ENCODE data around the gene HOXD3.

GRCh38 chr2:176161825-176162626, 4.9 kb downstream of the HOXD3 start:
- TF ChIP-seq CTCF (IDR thresholded peaks at IDR 0.05; ENCODE audit: borderline replicate concordance, extremely low read depth, low read length, poor library complexity, severe bottlenecking) = no peak
- TF ChIP-seq EZH2 (IDR thresholded peaks at IDR 0.05; ENCODE audit: borderline replicate concordance, low read depth, low read length, severe bottlenecking) = no peak
